Glutamatergic neuron (in vitro differentiated cells): ENCODE data around the gene ZNF618. TPM values are rescaled to one million over a fixed set of nuclear protein-coding genes. Genes with fewer than 3 reads are reported as not detected.

Experiments used
- DNase-seq: peaks from one replicate; pipeline ENCODE4 v3.0.0; 2022
- H3K27ac Mint-ChIP-seq: one replicate; pipeline ENCODE4 v1.8.0; 2020; ENCODE audit warnings: mild to moderate bottlenecking, mixed read lengths, inconsistent platforms; ENCODE audit not compliant: unreplicated experiment
- H3K27me3 Mint-ChIP-seq: one replicate; pipeline ENCODE4 v1.8.0; 2020; ENCODE audit warnings: mild to moderate bottlenecking, moderate library complexity, mixed read lengths, inconsistent platforms; ENCODE audit not compliant: unreplicated experiment
- H3K36me3 Mint-ChIP-seq: one replicate; pipeline ENCODE4 v1.8.0; 2020; ENCODE audit warnings: mild to moderate bottlenecking, mixed read lengths, inconsistent platforms; ENCODE audit not compliant: unreplicated experiment
- H3K4me1 Mint-ChIP-seq: one replicate; pipeline ENCODE4 v1.8.0; 2020; ENCODE audit warnings: mild to moderate bottlenecking, low read depth, mixed read lengths, inconsistent platforms; ENCODE audit not compliant: unreplicated experiment
- H3K4me3 Mint-ChIP-seq: one replicate; pipeline ENCODE4 v1.8.0; 2020; ENCODE audit warnings: mild to moderate bottlenecking, mixed read lengths, inconsistent platforms; ENCODE audit not compliant: unreplicated experiment
- H3K9me3 Mint-ChIP-seq: one replicate; pipeline ENCODE4 v1.8.0; 2020; ENCODE audit warnings: mild to moderate bottlenecking, moderate library complexity, mixed read lengths, inconsistent platforms; ENCODE audit not compliant: unreplicated experiment
- CTCF ChIP-seq: fragments of 200-600 bp; sonication (generic); IDR thresholded peaks from one replicate; pipeline ENCODE4 v1.5.0; 2021; ENCODE audit not compliant: partially characterized antibody, unreplicated experiment
- total RNA-seq: library from RNA; stranded (reverse); fragmentation: NEBNext Ultra II Directional; extraction: Animal tissue kit (Norgen Biotek cat#: 25700); gene quantifications from one replicate; pipeline ENCODE4 v1.2.1, GENCODE V29; 2021; ENCODE audit not compliant: unreplicated experiment

ZNF618 gene
- total RNA-seq, 1 donor from 2014 or later: 114 TPM

- peak overlapping the region; percentile 31 for H3K4me3 Mint-ChIP-seq
- H3K9me3 Mint-ChIP-seq: peaks cover 16% of the 10 kb centered on the region
- peak overlapping the region; percentile 52 for H3K27ac Mint-ChIP-seq
- no peak for TF ChIP-seq CTCF
- H3K4me1 Mint-ChIP-seq: peaks cover 18% of the 10 kb centered on the region
- H3K27me3 Mint-ChIP-seq: peaks cover 6% of the 10 kb centered on the region
- peaks cover 13% of the 10 kb centered on the region for H3K36me3 Mint-ChIP-seq
- no peak for DNase-seq
Observed at GRCh38 chr9:113898151-113898550, 22.0 kb downstream of the ZNF618 start.

- Mint-ChIP-seq H3K36me3 (peaks cover 13% of the 10 kb centered on the region), H3K9me3 (peaks cover 16% of the 10 kb centered on the region), H3K4me3 (no peak overlapping the region), H3K4me1 (peaks cover 18% of the 10 kb centered on the region), H3K27me3 (peaks cover 6% of the 10 kb centered on the region), H3K27ac (no peak overlapping the region)
- no peak for TF ChIP-seq CTCF
- DNase-seq: no peak
Observed at GRCh38 chr9:113898596-113898995, 22.5 kb downstream of the ZNF618 start.

GRCh38 chr9:113899205-113899604 is 23.1 kb downstream of the ZNF618 start:
- peaks cover 6% of the 10 kb centered on the region for H3K27me3 Mint-ChIP-seq
- no peak overlapping the region for H3K27ac Mint-ChIP-seq
- TF ChIP-seq CTCF: no peak
- H3K36me3 Mint-ChIP-seq: peaks cover 13% of the 10 kb centered on the region
- H3K9me3 Mint-ChIP-seq: peaks cover 18% of the 10 kb centered on the region
- DNase-seq: no peak
- H3K4me3 Mint-ChIP-seq: no peak overlapping the region
- H3K4me1 Mint-ChIP-seq: peaks cover 18% of the 10 kb centered on the region

- Mint-ChIP-seq H3K9me3 (peaks cover 20% of the 10 kb centered on the region), H3K4me3 (peak overlapping the region; percentile 59), H3K36me3 (peaks cover 8% of the 10 kb centered on the region), H3K27me3 (peaks cover 6% of the 10 kb centered on the region), H3K27ac (peak overlapping the region; percentile 88), H3K4me1 (peaks cover 28% of the 10 kb centered on the region)
- DNase-seq: peak; percentile 33
- TF ChIP-seq CTCF: no peak
Observed at GRCh38 chr9:113901221-113901688, 25.1 kb downstream of the ZNF618 start.

GRCh38 chr9:113903514-113904077 is 27.5 kb downstream of the ZNF618 start:
- peaks cover 8% of the 10 kb centered on the region for H3K27me3 Mint-ChIP-seq
- H3K36me3 Mint-ChIP-seq: peaks cover 8% of the 10 kb centered on the region
- H3K4me3 Mint-ChIP-seq: peak overlapping the region; percentile 36
- no peak overlapping the region for H3K27ac Mint-ChIP-seq
- TF ChIP-seq CTCF: no peak
- peaks cover 37% of the 10 kb centered on the region for H3K4me1 Mint-ChIP-seq
- H3K9me3 Mint-ChIP-seq: peaks cover 20% of the 10 kb centered on the region
- DNase-seq: no peak
